Hepatocyte (in vitro differentiated cells): ENCODE results near the gene HIRIP3.

ENCODE experiments used
- EZH2 ChIP-seq: fragments of 200-600 bp; sonication (generic); IDR thresholded peaks from 2 replicates; pipeline ENCODE4 v1.6.1; 2016; ENCODE audit warnings: antibody characterized with exemption, mild to moderate bottlenecking, borderline replicate concordance
- TF ChIP-seq, protein P1 (sequence below): fragments of 200-600 bp; sonication (generic); IDR thresholded peaks from 2 replicates; pipeline ENCODE4 v1.5.1; 2016; ENCODE audit warnings: antibody characterized with exemption, mild to moderate bottlenecking; ENCODE audit not compliant: poor library complexity

DNA sequence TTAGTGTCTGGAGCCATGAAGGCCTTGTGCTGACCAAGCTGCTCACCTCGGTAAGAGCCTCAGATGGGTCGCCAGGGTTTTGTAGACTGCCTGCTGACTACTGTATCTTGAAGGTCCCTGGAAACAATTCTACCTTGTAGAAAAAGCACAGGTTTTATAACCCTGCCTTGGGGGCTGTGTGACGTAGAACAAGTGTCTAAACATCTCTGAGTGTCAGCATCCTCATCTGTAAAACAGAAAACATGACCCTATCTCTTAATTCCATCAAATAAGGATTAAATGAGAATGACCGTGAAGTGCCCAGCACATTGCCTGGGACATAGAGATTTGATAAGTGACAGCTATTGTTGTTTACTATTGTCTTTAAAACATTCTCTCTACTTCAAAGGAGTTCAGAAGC lies 27.2 kb downstream of the HIRIP3 start:
- TF ChIP-seq, protein P1, sequence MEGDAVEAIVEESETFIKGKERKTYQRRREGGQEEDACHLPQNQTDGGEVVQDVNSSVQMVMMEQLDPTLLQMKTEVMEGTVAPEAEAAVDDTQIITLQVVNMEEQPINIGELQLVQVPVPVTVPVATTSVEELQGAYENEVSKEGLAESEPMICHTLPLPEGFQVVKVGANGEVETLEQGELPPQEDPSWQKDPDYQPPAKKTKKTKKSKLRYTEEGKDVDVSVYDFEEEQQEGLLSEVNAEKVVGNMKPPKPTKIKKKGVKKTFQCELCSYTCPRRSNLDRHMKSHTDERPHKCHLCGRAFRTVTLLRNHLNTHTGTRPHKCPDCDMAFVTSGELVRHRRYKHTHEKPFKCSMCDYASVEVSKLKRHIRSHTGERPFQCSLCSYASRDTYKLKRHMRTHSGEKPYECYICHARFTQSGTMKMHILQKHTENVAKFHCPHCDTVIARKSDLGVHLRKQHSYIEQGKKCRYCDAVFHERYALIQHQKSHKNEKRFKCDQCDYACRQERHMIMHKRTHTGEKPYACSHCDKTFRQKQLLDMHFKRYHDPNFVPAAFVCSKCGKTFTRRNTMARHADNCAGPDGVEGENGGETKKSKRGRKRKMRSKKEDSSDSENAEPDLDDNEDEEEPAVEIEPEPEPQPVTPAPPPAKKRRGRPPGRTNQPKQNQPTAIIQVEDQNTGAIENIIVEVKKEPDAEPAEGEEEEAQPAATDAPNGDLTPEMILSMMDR: no peak
- TF ChIP-seq EZH2: no peak
